ENCODE data around the gene CFAP221. TPM values are rescaled to one million over a fixed set of nuclear protein-coding genes. Genes with fewer than 3 reads are reported as not detected.

CFAP221 gene
- total RNA-seq, 1 experiment from 2014 or later = 0.20 TPM

DNA sequence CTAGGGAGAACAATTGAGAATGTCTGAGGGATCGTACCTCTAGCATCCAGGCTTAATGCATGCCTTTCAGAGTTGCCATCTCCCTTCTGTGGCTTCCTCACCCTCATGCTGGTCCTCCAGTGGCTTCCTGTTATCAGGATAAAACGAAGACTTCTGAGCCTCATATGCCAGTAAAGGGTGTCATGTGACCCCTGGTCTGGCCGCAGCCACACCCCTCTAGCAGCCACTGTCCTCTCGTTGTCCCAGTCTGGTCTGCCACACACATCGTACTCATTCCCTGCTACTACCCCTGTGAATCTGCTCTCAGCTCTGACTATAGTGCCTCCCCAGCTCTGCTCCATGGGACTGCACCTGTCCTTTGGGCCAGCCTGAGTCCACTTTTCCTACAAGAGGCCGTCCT, 72.2 kb downstream of the CFAP221 start:
- Histone ChIP-seq H3K18ac (ENCODE audit: insufficient read length, low read depth, low read length) (no peak overlapping the region), H2BK12ac (ENCODE audit: insufficient read length, low read depth, low read length) (no peak overlapping the region), H2AK5ac (ENCODE audit: insufficient read length, low read length) (no peak overlapping the region), H3K79me2 (ENCODE audit: insufficient read depth, low read length) (no peaks in the 10 kb centered on the region), H3K4me2 (ENCODE audit: insufficient read depth, insufficient read length, low read length) (no peak overlapping the region), H2BK5ac (ENCODE audit: insufficient read length, low read length) (no peak overlapping the region), H3K27ac (ENCODE audit: insufficient read length, low read depth, low read length) (no peak overlapping the region), H3T11ph (ENCODE audit: low read length) (no peak overlapping the region), H3K9me3 (ENCODE audit: control insufficient read depth, low read depth, low read length) (no peaks in the 10 kb centered on the region), H3K4ac (ENCODE audit: low read depth, low read length) (no peak overlapping the region), H2BK15ac (ENCODE audit: low read depth, low read length) (no peak overlapping the region), H2AFZ (ENCODE audit: low read length) (no peak overlapping the region), H3K23me2 (ENCODE audit: insufficient read length, low read depth, low read length, poor library complexity, severe bottlenecking) (no peaks in the 10 kb centered on the region), H4K8ac (replicated peaks; ENCODE audit: insufficient read length, low read depth, low read length) (no peak overlapping the region), H2BK120ac (ENCODE audit: low read depth, low read length, poor library complexity, severe bottlenecking) (no peak overlapping the region), H3K9ac (ENCODE audit: extremely low read depth, insufficient read length, low read length) (no peak overlapping the region), H3K14ac (ENCODE audit: insufficient read depth, low read length) (no peak overlapping the region), H2BK20ac (ENCODE audit: low read depth, low read length, poor library complexity, severe bottlenecking) (no peak overlapping the region), H4K91ac (ENCODE audit: insufficient read length, low read depth, low read length) (no peak overlapping the region), H4K5ac (ENCODE audit: insufficient read length, low read depth, low read length) (no peak overlapping the region), H3K4me1 (ENCODE audit: insufficient read depth, low read length) (no peaks in the 10 kb centered on the region), H3K23ac (ENCODE audit: insufficient read length, low read depth, low read length) (no peak overlapping the region), H3K27me3 (ENCODE audit: insufficient read depth, low read length) (no peaks in the 10 kb centered on the region), H3K56ac (ENCODE audit: insufficient read length, low read depth, low read length) (no peak overlapping the region), H4K20me1 (ENCODE audit: control insufficient read depth, insufficient read depth, insufficient read length) (no peaks in the 10 kb centered on the region), H3K79me1 (ENCODE audit: insufficient read depth, low read depth, low read length, poor library complexity, severe bottlenecking) (no peaks in the 10 kb centered on the region)
- no peak for DNase-seq
- Mint-ChIP-seq H3K27ac (no peak overlapping the region; a peak in 1 of 7 replicates), H3K27me3 (ENCODE audit: low read depth) (peaks cover 16% of the 10 kb centered on the region), H3K36me3 (ENCODE audit: insufficient read depth in 1 of 3, low read depth in 3 of 3) (peaks cover 11 to 16% (median 14%) of the 10 kb centered on the region in 3 experiments; a peak in 6 of 7 replicates), H3K9me3 (peaks cover 23 to 32% of the 10 kb centered on the region in 2 experiments), H3K4me1 (peaks cover 0 to 7% of the 10 kb centered on the region in 2 experiments; a peak in 2 of 4 replicates), H3K4me3 (no peak overlapping the region; a peak in 1 of 5 replicates)
- WGBS (ENCODE audit: extremely low coverage, insufficient read length, low lambda C conversion rate) = no CpG with 5 or more reads among the region's 6 CpGs
- TF ChIP-seq, protein P1, sequence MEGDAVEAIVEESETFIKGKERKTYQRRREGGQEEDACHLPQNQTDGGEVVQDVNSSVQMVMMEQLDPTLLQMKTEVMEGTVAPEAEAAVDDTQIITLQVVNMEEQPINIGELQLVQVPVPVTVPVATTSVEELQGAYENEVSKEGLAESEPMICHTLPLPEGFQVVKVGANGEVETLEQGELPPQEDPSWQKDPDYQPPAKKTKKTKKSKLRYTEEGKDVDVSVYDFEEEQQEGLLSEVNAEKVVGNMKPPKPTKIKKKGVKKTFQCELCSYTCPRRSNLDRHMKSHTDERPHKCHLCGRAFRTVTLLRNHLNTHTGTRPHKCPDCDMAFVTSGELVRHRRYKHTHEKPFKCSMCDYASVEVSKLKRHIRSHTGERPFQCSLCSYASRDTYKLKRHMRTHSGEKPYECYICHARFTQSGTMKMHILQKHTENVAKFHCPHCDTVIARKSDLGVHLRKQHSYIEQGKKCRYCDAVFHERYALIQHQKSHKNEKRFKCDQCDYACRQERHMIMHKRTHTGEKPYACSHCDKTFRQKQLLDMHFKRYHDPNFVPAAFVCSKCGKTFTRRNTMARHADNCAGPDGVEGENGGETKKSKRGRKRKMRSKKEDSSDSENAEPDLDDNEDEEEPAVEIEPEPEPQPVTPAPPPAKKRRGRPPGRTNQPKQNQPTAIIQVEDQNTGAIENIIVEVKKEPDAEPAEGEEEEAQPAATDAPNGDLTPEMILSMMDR (conservative IDR thresholded peaks at IDR 0.05) = no peak

All from H9 (cell line).